ENCODE results near the gene CASZ1.

DNA sequence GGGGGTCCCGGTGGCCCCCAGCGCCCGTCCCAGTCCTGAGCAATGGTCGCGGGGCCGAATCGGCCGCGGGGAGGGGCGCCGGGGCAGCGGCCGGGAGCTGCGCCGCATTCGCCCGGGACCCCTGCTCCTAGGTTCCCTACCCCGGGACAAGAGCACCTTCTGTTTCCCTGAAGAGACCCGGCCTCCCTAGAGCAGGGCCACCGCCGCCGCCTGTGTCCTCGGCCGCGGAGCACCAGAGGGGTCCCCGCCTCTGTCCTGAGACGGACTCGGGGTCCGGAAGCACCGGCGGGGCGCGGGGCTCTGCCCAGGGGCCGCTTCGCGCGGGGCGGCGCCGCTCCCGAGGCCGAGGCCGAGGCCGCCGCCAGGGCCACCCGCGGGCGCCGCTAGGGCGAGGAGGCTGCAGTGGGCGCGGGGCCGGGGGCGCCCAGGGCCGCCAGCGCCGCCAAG, 157.9 kb downstream of the CASZ1 start:
- no peak for TF ChIP-seq IRF2 (CRISPR knock-in tag; IDR thresholded peaks at IDR 0.05; ENCODE audit: borderline replicate concordance, low read depth)
- TF ChIP-seq ESRRA (CRISPR knock-in tag; IDR thresholded peaks at IDR 0.05; ENCODE audit: borderline replicate concordance): no peak
- no peak for TF ChIP-seq NR1H2 (CRISPR knock-in tag; IDR thresholded peaks at IDR 0.05)
- TF ChIP-seq TEAD4 (CRISPR knock-in tag; IDR thresholded peaks at IDR 0.05): no peak
- TF ChIP-seq, protein P1, sequence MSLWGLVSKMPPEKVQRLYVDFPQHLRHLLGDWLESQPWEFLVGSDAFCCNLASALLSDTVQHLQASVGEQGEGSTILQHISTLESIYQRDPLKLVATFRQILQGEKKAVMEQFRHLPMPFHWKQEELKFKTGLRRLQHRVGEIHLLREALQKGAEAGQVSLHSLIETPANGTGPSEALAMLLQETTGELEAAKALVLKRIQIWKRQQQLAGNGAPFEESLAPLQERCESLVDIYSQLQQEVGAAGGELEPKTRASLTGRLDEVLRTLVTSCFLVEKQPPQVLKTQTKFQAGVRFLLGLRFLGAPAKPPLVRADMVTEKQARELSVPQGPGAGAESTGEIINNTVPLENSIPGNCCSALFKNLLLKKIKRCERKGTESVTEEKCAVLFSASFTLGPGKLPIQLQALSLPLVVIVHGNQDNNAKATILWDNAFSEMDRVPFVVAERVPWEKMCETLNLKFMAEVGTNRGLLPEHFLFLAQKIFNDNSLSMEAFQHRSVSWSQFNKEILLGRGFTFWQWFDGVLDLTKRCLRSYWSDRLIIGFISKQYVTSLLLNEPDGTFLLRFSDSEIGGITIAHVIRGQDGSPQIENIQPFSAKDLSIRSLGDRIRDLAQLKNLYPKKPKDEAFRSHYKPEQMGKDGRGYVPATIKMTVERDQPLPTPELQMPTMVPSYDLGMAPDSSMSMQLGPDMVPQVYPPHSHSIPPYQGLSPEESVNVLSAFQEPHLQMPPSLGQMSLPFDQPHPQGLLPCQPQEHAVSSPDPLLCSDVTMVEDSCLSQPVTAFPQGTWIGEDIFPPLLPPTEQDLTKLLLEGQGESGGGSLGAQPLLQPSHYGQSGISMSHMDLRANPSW (CRISPR knock-in tag; conservative IDR thresholded peaks at IDR 0.05; ENCODE audit: low read depth): no peak
- TF ChIP-seq, protein P2, sequence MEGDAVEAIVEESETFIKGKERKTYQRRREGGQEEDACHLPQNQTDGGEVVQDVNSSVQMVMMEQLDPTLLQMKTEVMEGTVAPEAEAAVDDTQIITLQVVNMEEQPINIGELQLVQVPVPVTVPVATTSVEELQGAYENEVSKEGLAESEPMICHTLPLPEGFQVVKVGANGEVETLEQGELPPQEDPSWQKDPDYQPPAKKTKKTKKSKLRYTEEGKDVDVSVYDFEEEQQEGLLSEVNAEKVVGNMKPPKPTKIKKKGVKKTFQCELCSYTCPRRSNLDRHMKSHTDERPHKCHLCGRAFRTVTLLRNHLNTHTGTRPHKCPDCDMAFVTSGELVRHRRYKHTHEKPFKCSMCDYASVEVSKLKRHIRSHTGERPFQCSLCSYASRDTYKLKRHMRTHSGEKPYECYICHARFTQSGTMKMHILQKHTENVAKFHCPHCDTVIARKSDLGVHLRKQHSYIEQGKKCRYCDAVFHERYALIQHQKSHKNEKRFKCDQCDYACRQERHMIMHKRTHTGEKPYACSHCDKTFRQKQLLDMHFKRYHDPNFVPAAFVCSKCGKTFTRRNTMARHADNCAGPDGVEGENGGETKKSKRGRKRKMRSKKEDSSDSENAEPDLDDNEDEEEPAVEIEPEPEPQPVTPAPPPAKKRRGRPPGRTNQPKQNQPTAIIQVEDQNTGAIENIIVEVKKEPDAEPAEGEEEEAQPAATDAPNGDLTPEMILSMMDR (IDR thresholded peaks at IDR 0.05): no peak
- TF ChIP-seq CREB1 (CRISPR knock-in tag; IDR thresholded peaks at IDR 0.05): no peak
- TF ChIP-seq OVOL2 (CRISPR knock-in tag; IDR thresholded peaks at IDR 0.05; ENCODE audit: borderline replicate concordance): no peak
- TF ChIP-seq RELA (CRISPR knock-in tag; IDR thresholded peaks at IDR 0.05; ENCODE audit: borderline replicate concordance): no peak
- TF ChIP-seq, protein P3, sequence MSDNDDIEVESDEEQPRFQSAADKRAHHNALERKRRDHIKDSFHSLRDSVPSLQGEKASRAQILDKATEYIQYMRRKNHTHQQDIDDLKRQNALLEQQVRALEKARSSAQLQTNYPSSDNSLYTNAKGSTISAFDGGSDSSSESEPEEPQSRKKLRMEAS (CRISPR knock-in tag; IDR thresholded peaks at IDR 0.05): no peak
- TF ChIP-seq, protein P4, sequence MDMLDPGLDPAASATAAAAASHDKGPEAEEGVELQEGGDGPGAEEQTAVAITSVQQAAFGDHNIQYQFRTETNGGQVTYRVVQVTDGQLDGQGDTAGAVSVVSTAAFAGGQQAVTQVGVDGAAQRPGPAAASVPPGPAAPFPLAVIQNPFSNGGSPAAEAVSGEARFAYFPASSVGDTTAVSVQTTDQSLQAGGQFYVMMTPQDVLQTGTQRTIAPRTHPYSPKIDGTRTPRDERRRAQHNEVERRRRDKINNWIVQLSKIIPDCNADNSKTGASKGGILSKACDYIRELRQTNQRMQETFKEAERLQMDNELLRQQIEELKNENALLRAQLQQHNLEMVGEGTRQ (CRISPR knock-in tag; IDR thresholded peaks at IDR 0.05): no peak

All from WTC11 (cell line).